OCI-M2 (cell line): ENCODE data around the gene LSAMP.
"Not testable (repeated sequence)": the region's sequence is repeated elsewhere in the genome, so short reads cannot be mapped to it uniquely, and the experiment has no call there.

Experiments
- DNase-seq: peaks from one replicate; lab custom pipeline; 2025; ENCODE audit not compliant: unreplicated experiment; lab: John Stamatoyannopoulos, UW

The LSAMP gene

DNA sequence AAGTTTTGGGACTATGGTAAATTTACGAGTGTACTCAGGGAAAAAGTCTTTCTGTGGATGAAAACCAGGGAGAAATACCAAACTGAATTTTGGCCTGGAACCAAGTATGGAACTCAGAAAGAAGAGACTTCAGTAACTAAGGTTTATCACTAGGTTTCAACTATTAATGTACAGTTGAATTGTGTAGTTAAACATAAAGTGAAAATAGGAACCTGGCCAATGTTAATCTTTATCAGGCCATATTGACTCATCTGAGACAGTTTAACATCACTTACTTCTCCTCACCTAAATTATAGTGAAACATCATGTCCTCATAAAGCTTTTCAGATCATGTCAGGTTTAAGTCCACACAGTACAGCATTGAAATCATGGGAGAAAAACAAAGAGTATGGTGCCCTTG, 197.7 kb downstream of the LSAMP start:
- DNase-seq, result no peak

DNA sequence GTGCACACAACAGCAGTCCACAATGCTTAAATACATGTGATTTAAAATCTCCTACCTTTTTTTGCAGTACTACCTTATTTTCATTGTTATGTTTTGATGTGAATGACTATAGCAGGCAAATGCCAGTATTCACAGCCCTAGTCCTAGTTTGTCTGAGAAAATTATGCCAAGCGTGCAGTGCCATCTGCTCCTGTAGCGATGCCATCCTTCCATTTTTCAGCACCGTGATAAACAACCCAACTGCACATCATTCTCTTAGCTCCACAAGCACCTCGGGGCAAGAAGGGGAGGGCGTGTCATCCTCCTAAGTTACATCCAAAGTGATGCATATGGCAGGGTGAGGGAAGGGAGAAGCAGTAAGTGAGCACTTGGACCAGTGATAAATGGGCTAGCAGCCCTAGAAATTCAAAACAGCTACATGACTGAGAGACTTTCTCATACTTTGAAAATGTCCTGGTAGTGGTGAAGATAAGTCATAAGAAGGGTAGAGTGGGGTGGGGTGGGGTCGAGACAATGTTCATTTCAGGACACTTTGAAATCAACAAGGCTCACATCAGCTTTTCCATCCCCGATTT, 198.8 kb downstream of the LSAMP start:
- no peak for DNase-seq

DNA sequence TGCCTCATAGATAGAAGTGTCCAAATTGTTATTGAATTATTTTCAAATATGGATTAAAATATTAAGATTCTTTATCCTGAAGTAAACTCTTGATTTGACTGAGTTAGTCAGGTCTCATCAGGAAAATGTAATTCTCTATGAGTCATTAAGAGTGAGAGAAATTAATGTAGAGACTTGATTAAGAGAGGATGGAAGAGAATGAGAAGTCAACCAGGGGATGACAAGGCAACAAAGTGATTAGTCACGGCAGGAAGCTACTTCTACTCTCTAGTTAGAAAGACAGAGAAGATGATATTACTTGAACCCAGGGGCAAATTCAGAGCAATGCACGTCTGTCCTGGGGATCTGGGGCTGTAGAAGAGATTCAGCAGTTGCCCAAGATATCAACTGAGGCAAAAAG, 202.5 kb downstream of the LSAMP start:
- no peak for DNase-seq

GRCh38 chr3:116241677-116242076, 203.6 kb downstream of the LSAMP start:
- DNase-seq, result no peak

DNA sequence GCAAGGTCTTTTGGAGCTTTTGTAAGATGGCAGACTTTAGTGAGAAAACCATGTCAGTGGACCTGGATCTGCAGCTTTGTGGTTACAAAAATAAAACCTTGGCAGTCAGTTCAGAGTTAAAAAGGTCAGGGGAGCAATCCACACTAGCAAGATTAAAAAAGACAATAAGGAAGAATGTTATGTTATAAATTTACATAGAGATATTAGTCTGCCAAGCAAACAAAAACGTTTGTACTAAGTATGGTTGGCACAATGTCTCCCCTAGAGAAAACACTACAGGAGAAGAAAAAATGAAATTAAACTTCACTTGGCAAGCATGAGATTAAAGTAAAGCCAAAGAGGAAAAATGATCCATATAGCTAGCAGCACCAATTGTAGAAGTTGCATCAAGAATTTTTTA, 205.0 kb downstream of the LSAMP start:
- DNase-seq, result no peak

DNA sequence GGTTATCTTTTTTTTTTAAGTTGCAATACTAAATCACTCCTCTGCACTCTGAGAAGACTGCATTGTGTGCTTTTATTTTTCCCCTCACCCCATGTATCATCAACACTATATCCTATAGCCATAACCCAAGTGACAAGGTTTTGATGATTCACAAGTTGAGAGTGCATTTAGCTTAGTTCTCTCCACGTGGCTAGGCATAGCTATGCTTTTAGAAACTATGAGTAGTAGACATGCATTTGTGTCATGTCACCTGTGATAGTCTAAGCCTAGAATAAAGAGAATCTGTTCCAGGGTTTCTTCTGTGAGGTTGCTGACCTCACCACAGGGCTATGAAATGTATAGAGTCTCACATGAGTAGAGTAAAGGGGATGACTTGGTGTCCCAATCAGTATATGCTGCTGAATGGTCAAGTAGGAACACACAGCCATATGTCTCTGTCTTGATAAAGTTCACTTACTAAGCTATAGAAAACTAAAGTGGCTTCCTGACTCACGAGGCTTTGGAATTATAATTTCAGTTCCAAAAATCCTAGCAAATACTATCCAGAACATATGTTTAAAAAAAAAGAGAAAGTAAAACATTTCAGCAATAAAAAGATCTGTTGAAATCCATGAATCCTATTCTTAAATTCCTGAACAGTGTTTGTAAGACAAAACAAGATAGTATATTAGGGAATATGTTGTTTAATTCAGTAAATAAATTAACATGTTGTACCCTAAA, 206.3 kb downstream of the LSAMP start:
- DNase-seq, result no peak

DNA sequence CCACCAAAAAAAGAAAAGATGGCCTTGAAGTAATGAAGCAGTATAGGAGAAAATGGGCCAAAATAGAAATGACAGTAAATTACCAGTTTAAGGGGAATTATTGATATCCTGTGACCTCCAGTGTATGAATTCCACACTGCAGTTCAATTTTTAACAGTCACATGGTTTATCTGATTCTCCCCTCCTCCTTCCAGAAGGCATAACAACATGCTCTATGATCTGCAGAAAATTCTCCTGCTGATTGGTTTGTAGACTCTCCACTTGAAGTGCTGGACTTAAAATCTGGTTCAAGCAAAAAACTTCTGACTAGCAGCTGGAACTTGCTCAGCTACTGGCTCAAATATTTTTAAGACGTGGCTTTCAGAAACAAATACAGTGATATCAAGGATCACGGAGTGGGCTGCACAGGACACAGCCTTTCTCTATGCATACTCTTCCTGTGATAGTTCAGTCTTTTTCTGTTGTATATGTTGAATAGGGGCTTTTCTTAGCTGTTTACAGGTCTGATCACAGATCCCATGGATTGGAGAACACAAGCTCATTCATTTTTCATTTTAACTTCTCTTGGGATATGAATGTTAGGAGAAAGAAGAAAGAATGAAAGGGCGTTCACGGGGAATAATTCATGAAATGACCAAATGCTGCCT, 211.5 kb downstream of the LSAMP start:
- DNase-seq, result no peak

GRCh38 chr3:116230431-116231020, 214.8 kb downstream of the LSAMP start:
- no peak for DNase-seq

DNA sequence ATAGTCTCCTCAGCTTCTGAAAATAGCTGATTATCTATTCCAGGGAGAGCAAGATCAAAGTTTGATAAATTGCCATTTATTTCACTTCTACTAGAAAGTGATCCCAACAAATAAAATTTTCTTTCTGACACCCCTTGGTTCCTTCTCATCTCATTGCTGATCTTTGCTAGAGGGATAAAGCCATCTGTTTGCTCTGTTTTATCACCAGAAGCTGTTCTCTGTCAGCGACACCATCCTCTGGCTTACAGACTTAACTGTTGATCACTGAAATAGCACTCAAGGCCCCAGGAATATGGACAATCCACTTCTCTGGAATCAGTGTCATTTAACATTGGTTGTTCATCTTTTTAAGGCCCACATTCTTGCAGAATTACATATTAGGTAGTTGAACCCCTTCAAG, 219.0 kb downstream of the LSAMP start:
- no peak for DNase-seq

DNA sequence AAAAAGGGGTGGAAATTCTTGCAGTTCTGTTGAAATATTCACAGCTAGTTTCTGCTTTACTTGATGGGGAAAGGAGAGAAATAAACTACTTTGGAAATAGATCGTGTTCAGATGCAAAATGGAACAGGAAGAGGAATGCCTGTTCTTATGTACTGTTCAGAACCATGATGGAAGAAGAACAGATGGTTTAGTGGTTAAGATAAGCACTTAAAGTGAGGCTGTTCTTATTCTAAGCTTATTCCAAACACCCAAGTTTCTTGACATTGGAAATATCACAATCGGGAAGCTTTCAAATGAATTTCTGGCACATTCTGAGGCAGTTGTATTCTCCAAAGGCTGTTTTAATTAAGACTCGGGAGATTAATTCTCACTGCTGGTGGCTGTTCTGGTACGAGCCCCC, 228.5 kb downstream of the LSAMP start:
- no peak for DNase-seq

DNA sequence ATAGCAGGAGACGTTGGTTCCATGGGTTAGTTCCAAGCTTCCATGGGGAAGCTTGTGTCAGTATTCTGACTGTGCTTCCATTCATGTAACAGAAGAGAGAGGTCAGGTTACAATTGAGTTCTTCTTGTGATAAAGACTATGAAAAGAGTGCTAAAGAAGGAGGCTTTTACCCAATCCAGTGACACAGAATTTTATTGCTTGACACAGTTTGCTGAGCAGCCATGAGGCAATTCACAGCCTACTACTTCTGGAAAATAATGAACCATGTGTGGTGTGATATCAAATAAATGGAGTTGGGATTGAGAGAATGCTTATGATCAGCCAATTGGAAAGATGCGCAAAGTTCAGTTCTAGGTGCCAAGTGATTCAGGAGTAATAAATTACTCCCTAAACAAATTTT, 233.4 kb downstream of the LSAMP start:
- DNase-seq, result no peak

- DNase-seq, result not testable (repeated sequence)
Observed at GRCh38 chr3:116208830-116209229, 236.5 kb downstream of the LSAMP start.

- DNase-seq, result no peak
Observed at GRCh38 chr3:116200956-116201690, 244.2 kb downstream of the LSAMP start.

DNA sequence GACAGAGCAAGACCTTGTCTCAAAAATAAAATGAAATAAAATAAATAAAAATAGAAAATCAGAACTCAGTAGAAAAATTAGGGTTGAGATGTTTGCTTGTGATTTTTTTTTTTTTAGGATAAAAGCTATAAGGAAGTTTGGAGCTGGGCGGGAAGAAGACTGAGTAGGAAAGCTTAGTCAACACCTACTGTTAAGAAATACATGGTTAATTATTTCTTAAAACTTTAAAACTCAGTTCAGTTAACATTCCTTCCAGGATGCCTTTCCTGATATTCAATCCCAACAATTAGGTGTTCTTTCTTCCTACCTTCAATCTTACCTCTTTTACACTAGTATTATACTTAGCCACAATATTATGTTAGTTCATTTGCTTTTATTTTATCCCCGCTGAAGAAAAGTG, 246.2 kb downstream of the LSAMP start:
- DNase-seq, result no peak

- DNase-seq, result no peak
Observed at GRCh38 chr3:116198087-116198486, 247.2 kb downstream of the LSAMP start.

- DNase-seq, result no peak
Observed at GRCh38 chr3:116192464-116192863, 252.8 kb downstream of the LSAMP start.

- DNase-seq, result no peak
Observed at GRCh38 chr3:116191409-116191808, 253.9 kb downstream of the LSAMP start.

GRCh38 chr3:116190095-116190494, 255.2 kb downstream of the LSAMP start:
- no peak for DNase-seq

- DNase-seq, result no peak
Observed at GRCh38 chr3:116188231-116188785, 257.0 kb downstream of the LSAMP start.

DNA sequence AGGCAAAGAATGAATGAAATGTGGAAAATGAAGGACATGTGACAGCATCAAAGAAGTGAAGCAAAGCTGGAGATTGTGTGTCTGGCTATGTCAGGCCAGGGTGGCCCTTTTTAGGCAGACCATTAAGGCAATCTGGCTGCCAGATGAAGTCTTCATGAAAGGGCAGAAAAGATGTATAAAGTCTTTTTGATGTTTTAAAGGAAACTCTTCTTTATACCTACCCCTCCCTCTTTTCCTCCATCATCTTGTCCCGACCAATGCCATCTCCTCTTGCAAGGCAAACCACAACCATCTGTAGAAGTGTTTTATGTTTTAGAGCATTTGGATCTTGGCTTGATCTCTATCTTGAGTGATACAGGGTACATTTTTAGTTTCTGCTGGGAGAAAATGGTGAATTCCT, 259.2 kb downstream of the LSAMP start:
- no peak for DNase-seq

- DNase-seq, result no peak
Observed at GRCh38 chr3:116181159-116181558, 264.1 kb downstream of the LSAMP start.
